ENCODE results near the gene TMEM175.
"Not testable (repeated sequence)": the region's sequence is repeated elsewhere in the genome, so short reads cannot be mapped to it uniquely, and the experiment has no call there.

The TMEM175 gene

DNA sequence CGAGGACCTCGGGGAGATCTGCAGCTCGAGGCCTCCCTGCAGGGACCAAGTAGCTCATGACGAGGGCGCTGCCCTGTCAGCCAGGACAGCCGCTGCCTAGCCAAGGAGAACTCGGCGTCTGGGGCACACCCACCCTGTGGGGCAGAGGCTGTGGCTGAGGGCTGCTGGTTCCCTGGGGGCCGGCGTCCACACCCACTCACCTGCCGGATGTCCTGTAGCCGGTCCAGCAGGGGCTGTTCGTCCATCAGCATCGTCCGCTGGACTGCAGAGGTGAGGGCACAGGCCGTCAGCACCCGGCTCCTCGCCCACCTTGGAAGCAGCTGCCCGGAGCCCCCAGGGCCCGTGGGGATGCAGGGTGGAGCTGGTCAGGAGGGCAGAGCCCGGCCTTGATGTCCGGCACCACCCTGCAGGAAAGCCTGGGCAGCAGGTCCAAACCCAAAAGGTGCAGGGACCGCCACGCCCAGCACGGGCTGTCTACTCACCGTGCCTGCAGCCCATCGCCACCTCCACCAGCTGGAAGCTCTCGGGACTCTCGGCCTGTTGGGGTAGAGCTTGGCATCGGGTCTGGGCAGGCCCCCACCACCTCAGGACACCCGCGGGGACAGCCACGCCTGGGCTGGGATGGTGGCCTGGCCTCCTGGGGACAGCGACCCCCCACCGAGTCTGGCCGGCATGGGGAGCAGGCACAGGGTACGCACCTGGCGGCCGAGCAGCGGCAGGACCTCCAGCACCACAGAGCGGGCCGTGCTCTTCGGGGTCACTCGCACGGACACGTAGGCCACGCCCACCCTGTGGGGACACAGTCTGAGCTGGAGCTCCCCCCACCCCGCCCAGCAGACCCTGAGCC is 34.2 kb downstream of the TMEM175 start:
- no peak for DNase-seq
- intact Hi-C loops (cut with DNase I): no loop called here

DNA sequence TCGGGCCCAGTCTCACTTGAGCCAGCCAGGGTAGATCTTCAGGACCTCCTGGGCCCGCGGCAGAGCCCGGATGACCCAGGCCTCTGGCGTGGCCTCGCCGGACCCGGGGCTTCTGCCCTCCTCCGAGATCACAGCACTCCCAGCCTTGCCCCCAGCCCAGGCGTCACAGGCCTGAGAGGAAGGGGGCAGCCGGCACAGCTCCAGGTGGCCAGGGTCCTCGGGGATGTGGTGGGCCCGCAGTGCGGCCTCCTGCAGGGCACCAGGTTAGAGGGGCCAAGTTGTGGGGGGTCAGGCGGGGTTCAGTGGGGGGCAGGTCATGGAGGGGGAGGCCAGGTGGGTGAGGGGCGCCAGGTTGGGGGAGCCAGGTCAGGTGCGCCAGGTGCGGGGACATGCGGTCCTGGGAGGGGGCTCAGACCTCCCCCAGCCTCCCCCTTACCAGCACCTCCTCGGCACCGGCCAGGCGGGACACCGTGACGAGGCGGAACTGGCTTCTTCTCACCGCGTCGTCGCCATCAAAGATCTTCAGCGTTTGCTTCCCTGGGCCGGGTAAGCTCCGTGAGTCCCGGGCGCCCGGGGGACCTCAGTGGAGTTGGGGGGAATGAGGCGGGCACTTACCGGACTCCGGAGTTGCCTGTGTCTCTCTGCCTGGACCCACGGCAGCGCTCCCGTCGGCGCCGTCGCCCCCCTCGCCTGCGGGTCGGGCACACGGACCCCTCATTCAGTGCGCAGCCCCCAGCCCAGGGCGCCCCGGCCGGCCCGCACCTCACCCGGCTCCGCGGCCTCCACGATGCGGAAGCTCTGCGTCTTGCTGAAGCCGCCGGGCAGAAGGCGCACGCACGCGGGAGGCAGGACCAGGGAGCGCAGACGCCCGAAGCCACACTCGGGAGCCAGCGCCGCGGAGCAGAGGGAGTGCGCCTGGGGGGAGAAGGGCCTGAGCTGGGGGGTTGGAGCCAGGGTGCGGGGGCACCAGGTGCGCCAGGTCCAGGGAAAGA is 35.1 kb downstream of the TMEM175 start:
- intact Hi-C loops (cut with DNase I): no loop called here
- DNase-seq: peak in 2 of 10 donors; percentile 62 to 85

DNA sequence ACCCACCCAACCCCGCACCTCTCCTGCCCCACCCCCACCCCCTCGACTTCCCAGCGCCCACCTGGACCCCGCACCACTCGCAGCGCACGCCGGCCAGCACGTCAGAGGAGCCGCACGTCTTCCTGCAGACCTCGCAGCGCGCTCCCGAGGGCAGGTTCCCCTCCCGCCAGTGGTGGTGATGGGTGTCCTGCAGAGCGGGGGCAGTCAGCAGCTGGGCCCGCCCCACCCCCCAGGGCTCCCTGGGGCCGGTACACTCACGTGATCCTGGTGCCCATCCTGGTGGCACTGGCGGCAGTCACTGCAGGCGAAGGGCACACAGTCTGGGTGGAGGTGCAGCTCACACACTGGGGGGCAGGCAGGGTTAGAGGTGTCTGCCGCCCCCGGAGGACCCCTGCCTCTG is 36.0 kb downstream of the TMEM175 start:
- intact Hi-C loops (cut with DNase I): no loop called here
- no peak for DNase-seq

DNA sequence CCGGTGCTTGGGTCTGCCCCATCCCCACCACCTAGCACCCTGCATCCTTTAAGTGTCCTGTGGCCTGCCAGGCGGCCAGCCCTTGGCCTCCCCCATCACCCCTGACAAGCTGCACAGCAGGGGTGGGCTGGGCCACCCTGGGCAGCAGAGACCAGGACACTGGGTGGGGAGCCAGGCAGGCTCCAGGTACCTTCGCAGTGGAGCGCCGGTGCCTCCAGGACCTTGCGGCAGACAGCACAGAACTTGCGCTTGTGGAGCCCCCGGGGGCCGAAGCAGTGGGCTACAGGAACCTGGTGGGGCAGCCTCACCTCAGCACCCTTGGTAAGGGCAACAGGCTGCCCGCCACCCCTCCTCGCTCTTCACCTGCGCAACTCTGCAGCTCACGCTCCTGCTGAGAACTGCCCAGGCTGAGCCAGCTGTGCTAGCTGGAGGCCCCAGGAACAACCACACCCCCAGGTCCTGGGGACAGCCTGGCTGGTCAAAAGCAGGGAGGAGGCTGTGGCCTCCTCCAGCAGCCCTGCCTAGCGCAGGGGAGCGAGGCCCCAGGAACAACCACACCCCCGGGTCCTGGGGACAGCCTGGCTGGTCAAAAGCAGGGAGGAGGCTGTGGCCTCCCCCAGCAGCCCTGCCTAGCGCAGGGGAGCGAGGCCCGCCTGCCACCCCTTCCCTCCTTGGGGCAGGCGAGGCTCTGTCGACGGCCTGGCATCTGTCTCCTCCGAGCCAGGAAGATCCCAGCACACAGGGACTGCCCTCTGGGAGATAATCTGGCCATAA is 36.5 kb downstream of the TMEM175 start:
- no peak for DNase-seq
- intact Hi-C loops (cut with DNase I): no loop called here

- DNase-seq: no peak
- intact Hi-C loops (cut with DNase I): no loop called here
These were observed 37.9 kb downstream of the TMEM175 start for GRCh38 chr4:970046-970745.

DNA sequence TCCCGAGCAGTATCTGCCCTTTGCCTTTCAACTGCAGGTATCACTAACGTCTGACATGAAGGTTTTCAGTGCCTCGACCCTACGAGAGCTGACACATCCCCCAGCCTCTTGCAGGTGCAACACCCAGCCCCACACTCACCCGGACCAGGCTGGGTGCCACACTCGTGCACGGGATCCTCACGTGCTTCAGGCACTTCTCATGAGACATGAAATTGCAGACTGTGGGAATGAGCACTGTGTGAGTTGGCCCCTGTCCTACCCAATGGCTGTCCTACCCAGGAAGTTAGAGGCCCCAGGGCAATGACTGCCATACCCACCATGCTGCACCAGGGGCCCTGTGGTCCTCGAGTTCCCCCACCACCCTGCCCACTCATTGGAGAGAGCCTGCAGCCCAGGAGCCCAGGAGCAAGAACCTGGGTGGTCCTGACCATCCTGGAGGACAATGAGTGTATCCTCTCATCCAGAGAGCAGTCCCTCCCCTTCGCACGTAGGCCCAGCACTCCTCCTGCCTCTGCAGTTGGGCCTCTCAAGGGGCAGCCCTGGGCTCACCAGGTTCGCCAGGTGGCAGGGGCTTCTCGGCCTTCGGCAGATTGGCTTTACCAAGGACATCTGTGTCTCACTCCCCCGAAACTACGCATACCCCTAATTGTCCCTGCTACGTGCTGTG is 38.7 kb downstream of the TMEM175 start:
- intact Hi-C loops (cut with DNase I): no loop called here
- DNase-seq: no peak

GRCh38 chr4:971666-972500 is 39.6 kb downstream of the TMEM175 start:
- DNase-seq: no peak

GRCh38 chr4:972651-973424 is 40.6 kb downstream of the TMEM175 start:
- DNase-seq: no peak
- intact Hi-C loops (cut with DNase I): no loop called here

More at GRCh38 chr4:971666-972500, 39.6 kb downstream of the TMEM175 start:
- intact Hi-C loops (cut with DNase I): no loop called here

DNA sequence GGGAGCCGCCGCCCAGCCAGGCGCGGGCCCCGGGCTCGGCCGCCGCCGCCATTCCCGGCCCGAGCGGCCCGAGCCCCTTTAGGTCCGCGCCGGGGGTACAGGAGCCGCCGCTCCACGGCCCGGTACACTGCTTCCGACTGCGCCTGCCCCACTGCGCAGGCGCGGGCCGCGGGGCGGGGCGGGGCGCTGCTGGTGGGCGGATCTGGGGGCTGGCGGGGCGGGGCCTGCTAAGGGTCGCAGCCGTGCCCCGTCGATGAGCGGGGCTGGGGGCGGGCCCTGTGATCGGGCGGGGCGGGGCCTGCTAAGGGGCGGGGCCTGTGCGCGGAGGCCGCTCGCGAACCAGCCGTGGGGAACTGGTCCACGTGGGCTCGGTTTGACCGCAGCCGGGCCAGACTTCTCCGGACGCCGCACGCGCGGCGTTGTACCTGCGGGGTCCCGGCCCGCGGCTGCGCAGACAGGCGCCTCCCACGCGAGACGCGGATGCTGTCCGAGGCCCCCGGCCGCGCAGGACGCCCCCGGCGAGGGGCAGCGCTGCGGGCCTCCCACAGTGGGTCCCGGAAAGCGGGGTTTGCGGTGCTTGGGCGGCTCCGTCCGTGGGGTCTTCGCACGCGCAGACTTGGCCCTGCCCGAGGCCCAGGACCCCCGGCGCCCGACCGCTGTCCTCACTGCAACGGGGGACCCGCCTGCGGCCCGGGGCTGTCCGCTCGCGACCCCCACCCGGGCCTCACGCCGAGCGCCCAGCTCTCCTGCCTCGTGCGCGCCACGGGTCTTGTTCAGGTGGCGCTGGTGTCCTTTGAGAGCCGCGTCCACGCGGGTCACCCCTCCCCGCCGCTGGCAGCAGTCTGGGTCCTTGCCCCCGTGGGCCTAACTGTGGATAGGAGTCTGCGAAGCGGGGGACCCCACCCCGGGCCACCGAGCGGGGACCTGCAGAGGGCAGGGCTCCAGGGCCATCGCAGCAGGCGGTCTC is 41.5 kb downstream of the TMEM175 start, which contains the start of gene DGKQ:
DGKQ (minus strand) TSS at position 139 of the 967 bp plus-strand sequence; CDS start at position 52, 87 bp downstream.
- intact Hi-C loops (cut with DNase I): no loop called here
- DNase-seq: peak; percentile 77 to 98 (median 90)

DNA sequence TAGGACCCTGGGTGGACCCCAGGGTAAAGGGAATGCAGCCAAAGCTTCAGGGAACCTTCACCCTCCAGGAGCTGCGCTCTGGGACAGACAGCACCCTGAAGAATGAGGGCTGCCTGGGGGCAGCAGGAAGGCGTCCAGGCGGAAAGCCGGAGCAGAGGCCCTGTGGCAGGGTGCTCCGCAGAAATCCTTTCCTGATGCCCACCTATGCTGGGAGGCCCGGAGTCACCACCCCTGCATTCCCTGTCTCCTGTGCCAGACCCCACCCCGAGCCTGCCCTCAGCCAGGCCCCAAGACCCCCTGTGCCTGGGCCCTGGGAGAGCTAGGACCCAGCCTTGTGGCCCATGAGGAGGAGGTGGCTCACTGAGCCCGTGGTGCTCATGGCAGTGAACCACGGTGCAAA is 42.4 kb downstream of the TMEM175 start:
- intact Hi-C loops (cut with DNase I): no loop called here
- no peak for DNase-seq

DNA sequence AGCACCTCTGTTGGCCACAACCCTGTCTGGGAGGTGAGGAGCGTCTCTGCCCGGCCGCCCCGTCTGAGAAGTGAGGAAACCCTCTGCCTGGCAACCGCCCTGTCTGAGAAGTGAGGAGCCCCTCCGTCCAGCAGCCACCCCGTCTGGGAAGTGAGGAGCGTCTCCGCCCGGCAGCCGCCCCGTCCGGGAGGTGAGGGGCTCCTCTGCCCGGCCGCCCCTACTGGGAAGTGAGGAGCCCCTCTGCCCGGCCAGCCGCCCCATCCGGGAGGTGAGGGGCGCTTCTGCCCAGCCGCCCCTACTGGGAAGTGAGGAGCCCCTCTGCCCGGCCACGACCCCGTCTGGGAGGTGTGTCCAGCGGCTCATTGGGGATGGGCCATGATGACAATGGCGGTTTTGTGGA is 43.8 kb downstream of the TMEM175 start:
- DNase-seq; intact Hi-C loops (cut with DNase I): not testable (repeated sequence)

DNA sequence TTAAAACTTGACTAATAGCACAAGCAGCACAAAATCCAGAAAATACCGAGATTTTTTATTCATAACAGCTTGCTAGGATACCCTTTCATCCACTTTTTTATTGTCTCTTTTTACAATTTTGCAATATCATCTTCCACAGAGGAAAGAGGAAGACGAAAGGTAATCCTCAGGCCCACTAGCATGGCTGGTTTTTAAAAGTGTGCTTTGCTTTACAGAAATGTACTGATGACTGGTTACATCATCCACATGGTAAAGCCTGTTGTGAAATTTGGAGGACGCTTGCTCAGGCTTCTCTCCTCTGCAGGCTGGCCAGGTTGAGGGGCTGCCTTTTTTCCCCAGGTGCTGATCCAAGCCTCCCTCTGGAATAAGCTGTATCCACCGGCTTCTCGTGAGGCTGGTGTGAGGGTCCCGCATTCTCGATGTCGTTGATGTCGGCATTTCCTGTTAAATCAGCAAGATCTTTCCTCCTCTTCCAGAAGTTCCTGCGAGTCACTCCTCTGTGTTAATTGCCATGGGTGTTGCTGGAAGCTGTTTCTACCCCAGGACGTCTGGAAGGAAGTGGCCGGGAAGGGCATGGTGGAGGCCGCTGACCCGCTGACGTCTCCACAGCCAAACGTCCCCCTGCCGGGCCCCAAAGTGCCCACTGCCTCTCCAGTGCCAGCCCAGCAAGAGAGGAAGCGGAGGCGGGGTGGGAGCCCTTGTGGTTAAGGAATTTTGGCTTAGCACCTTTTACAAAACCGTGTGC is 46.9 kb downstream of the TMEM175 start:
- intact Hi-C loops (cut with DNase I): no loop called here
- DNase-seq: no peak

- intact Hi-C loops (cut with DNase I): loop anchor here (10.0 kb wide), 1 partner anchor 237 kb away; no protein-coding TSS in a partner anchor
- no peak for DNase-seq
These were observed 50.0 kb downstream of the TMEM175 start for GRCh38 chr4:982291-982690.

DNA sequence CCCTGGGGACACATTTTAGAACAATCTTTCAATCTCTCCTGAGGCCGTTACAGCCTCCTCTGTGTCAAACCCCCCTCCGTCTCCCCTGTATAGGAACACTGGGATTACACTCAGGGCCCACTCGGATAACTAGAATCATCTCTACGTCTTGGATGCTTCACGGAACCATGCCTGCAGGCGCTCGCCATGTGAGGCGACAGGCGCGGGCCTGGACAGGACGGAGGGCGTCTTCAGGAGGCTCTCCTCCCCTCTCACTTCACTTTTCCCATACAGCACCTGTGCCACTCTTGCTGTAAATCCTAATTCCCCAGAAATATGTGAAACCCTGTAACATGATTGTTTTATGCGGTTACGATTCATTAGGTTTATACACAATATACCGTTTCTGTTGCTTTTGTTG is 50.6 kb downstream of the TMEM175 start:
- intact Hi-C loops (cut with DNase I): loop anchor here (10.0 kb wide), 1 partner anchor 238 kb away; no protein-coding TSS in a partner anchor
- DNase-seq: no peak

GRCh38 chr4:984336-985054 is 52.2 kb downstream of the TMEM175 start:
- no peak for DNase-seq
- intact Hi-C loops (cut with DNase I): loop anchor here (10.0 kb wide), 1 partner anchor 240 kb away; no protein-coding TSS in a partner anchor
